Endothelial cell of umbilical vein (primary cell): ENCODE results near the gene MANF. TPM values are rescaled to one million over a fixed set of nuclear protein-coding genes. Genes with fewer than 3 reads are reported as not detected.

Source experiments
- BruUV-seq: library from RNA; stranded (reverse); fragments of 400-500 nt; replicated peaks from 2 replicates; lab custom pipeline; 2021; lab: Mats Ljungman, UMichigan
- CTCF ChIA-PET: fragments of 300-600, 350-600 bp; sonication (Branson Sonifier 250); formaldehyde crosslinking; loops from one replicate; lab custom pipeline; 2021; ENCODE audit warnings: antibody characterized with exemption, inconsistent platforms; lab: Charles Lee
- POLR2A ChIA-PET: fragments of 300-600, 350-600 bp; sonication (Branson Sonifier 250); formaldehyde crosslinking; loops from one replicate; lab custom pipeline; 2021; ENCODE audit warnings: antibody characterized with exemption, inconsistent platforms; lab: Charles Lee
- DNase-seq: peaks from one replicate; pipeline ENCODE4 v3.0.0-alpha.2; 2011; ENCODE audit warnings: low read depth, low spot score
- FAIRE-seq: peaks from 2 replicates; lab custom pipeline; 2011; peaks lifted over from hg19 to GRCh38; lab: Jason Lieb, UNC
- H2AFZ ChIP-seq: 2 replicates; pipeline ENCODE4 v1.6.0; 2012; ENCODE audit warnings: low read depth, low read length, control low read depth, inconsistent platforms
- H3K27ac ChIP-seq: 2 replicates; pipeline ENCODE4 v1.5.1; 2011; ENCODE audit warnings: low read depth, mild to moderate bottlenecking, control low read depth, low read length, moderate library complexity; ENCODE audit not compliant: insufficient read depth
- H3K27me3 ChIP-seq, 2 experiments: 2 replicates each; pipeline versions ENCODE4 v1.6.0 to v1.6.1; 2011; ENCODE audit warnings: low read length in 2 of 2, mixed read lengths in 1 of 2; ENCODE audit not compliant: control insufficient read depth in 2 of 2, insufficient read depth in 2 of 2
- H3K36me3 ChIP-seq, 2 experiments: 2 replicates in 1 of 2; 3 replicates in 1 of 2; pipeline ENCODE4 v1.5.1; 2011; ENCODE audit warnings: low read length in 2 of 2, mild to moderate bottlenecking in 1 of 2, moderate library complexity in 1 of 2; ENCODE audit not compliant: control insufficient read depth in 2 of 2, insufficient read depth in 2 of 2; ENCODE audit errors: extremely low read depth in 1 of 2
- H3K4me1 ChIP-seq: 3 replicates; pipeline ENCODE4 v1.5.1; 2011; ENCODE audit warnings: mild to moderate bottlenecking, low read length; ENCODE audit not compliant: control insufficient read depth, insufficient read depth; ENCODE audit errors: extremely low read depth
- H3K4me2 ChIP-seq: 2 replicates; pipeline ENCODE4 v1.6.1; 2011; ENCODE audit warnings: low read length, control low read depth, mixed read lengths; ENCODE audit not compliant: insufficient read depth
- H3K4me3 ChIP-seq, 3 experiments: fragments of 200-600 bp in 1 of 3; sonication (generic), shearing (Covaris generic) in 1 of 3; replicated peaks in 1 of 3; 2 replicates each; pipeline ENCODE4 v1.5.1; 2011 to 2016; ENCODE audit warnings: control low read depth in 3 of 3, low read length in 3 of 3, mild to moderate bottlenecking in 2 of 3, inconsistent platforms in 1 of 3, low read depth in 1 of 3, moderate library complexity in 1 of 3; ENCODE audit not compliant: insufficient read depth in 1 of 3
- H3K79me2 ChIP-seq: 2 replicates; pipeline ENCODE4 v1.6.0; 2012; ENCODE audit warnings: low read length, inconsistent platforms; ENCODE audit not compliant: control insufficient read depth, insufficient read depth
- H3K9ac ChIP-seq: replicated peaks from 2 replicates; pipeline ENCODE3; 2011; ENCODE audit warnings: low read length, control low read depth; ENCODE audit not compliant: insufficient read depth; ENCODE audit errors: extremely low read depth
- H3K9me1 ChIP-seq: replicated peaks from 3 replicates; pipeline ENCODE4 v1.6.0; 2011; ENCODE audit warnings: mild to moderate bottlenecking, low read length; ENCODE audit not compliant: control insufficient read depth, insufficient read depth; ENCODE audit errors: extremely low read depth
- H3K9me3 ChIP-seq: replicated peaks from 2 replicates; pipeline ENCODE4 v1.5.1; 2012; ENCODE audit warnings: low read length, inconsistent platforms; ENCODE audit not compliant: control insufficient read depth, insufficient read depth
- H4K20me1 ChIP-seq: replicated peaks from 2 replicates; pipeline ENCODE3; 2011; ENCODE audit warnings: mild to moderate bottlenecking, low read length; ENCODE audit not compliant: control insufficient read depth, insufficient read depth; ENCODE audit errors: extremely low read depth
- EZH2 ChIP-seq: IDR thresholded peaks from 2 replicates; pipeline ENCODE4 v1.6.1; 2012; ENCODE audit warnings: borderline replicate concordance, low read depth, mild to moderate bottlenecking, moderate library complexity, low read length, inconsistent platforms; ENCODE audit not compliant: severe bottlenecking
- FOS ChIP-seq: IDR thresholded peaks from 2 replicates; pipeline ENCODE4 v1.6.1; 2011; ENCODE audit warnings: mild to moderate bottlenecking, low read length, moderate library complexity, borderline replicate concordance; ENCODE audit not compliant: insufficient read depth
- GATA2 ChIP-seq: IDR thresholded peaks from 2 replicates; pipeline ENCODE4 v1.7.0; 2011; ENCODE audit warnings: low read depth, mild to moderate bottlenecking, moderate library complexity, mixed read lengths, low read length; ENCODE audit not compliant: insufficient read length, insufficient read depth
- JUN ChIP-seq: IDR thresholded peaks from 2 replicates; pipeline ENCODE4 v1.6.1; 2011; ENCODE audit warnings: borderline replicate concordance, low read depth; ENCODE audit not compliant: insufficient read length, insufficient read depth
- MYC ChIP-seq: IDR thresholded peaks from one replicate; pipeline ENCODE4 v1.6.1; 2011; ENCODE audit warnings: mild to moderate bottlenecking, low read depth, low read length
- POLR2A ChIP-seq: IDR thresholded peaks from 2 replicates; pipeline ENCODE4 v1.6.1; 2012; ENCODE audit warnings: low read depth, mild to moderate bottlenecking, control low read depth, low read length
- POLR2AphosphoS5 ChIP-seq: IDR thresholded peaks from 2 replicates; pipeline ENCODE4 v1.6.1; 2012; ENCODE audit warnings: low read depth, mild to moderate bottlenecking, control low read depth, low read length, moderate library complexity; ENCODE audit not compliant: insufficient read depth
- dilution Hi-C: fragments of 300-500 bp; cut with MboI; formaldehyde crosslinking; loops from one replicate; pipeline ENCODE4 v1.15.0; 2019; ENCODE audit warnings: low sequenced_read_pairs; ENCODE audit not compliant: extremely low pct_ligation_motif_present
- intact Hi-C: fragments of 100-400 bp; cut with micrococcal nuclease; formaldehyde crosslinking; loops from one replicate; pipeline ENCODE4 v1.10.0; 2022
- polyA plus RNA-seq, 4 experiments: library from polyadenylated mRNA; depleted of rRNA in 3 of 4; stranded (reverse) in 3 of 4; unstranded in 1 of 4; fragments of >200 nt; gene quantifications; 2 replicates each; pipeline versions ENCODE4 v1.2.1 to v1.2.3, GENCODE V29; 2011 to 2012; ENCODE audit warnings: missing spikeins in 1 of 4
- total RNA-seq: library from RNA; stranded (reverse); gene quantifications from 2 replicates; pipeline ENCODE4 v1.2.3, GENCODE V29; 2021
- TF ChIP-seq, protein P1 (sequence below), 2 donors: IDR thresholded peaks; 1 replicate in 1 of 2; 2 replicates in 1 of 2; pipeline ENCODE4 v1.5.1; 2011; ENCODE audit warnings: low read length in 2 of 2, mild to moderate bottlenecking in 2 of 2, moderate library complexity in 2 of 2, control low read depth in 1 of 2, inconsistent platforms in 1 of 2, low read depth in 1 of 2; ENCODE audit not compliant: insufficient read depth in 1 of 2; ENCODE audit errors: extremely low read depth in 1 of 2
- TF ChIP-seq, protein P2 (sequence below): IDR thresholded peaks from 2 replicates; pipeline ENCODE4 v1.6.1; 2011; ENCODE audit not compliant: insufficient read depth, insufficient read length

MANF gene
- total and polyA plus RNA-seq, 2 donors (not counting 3 experiments of a cell fraction or from before 2014, with no cell fraction given) = 100 to 248 TPM

DNA sequence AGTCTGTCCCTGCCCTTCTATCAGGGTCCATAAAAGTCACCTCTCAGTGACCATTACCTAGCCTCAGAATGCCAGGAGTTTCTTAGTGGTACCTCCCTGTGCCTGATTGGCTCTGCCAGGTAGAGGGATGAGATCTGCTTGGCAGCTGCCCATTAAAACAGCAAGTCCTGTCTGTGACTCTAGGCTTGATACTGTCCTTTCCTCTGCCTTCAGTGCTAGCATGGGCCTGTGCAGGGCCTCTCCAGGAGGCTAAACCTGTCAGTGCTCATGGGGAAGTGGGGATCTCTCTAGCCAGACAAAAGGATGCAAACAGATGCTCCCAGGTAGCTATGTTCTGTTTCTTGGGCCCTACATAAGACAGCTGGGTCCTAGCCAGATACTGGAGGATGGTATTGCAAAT lies 10.0 kb upstream of the MANF start:
- H3K4me3 ChIP-seq = no peak overlapping the region
- dilution Hi-C loops = no loop called here
- H3K27ac ChIP-seq = no peak overlapping the region
- H3K9me3 ChIP-seq = no peaks in the 10 kb centered on the region
- DNase-seq (no peak), FAIRE-seq (no peak)
- BruUV-seq = no TSS peak
- intact Hi-C loops = no loop called here
- H2AFZ ChIP-seq = no peak overlapping the region
- H3K36me3 ChIP-seq = no peaks in the 10 kb centered on the region
- H3K79me2 ChIP-seq = no peaks in the 10 kb centered on the region
- H3K9me1 ChIP-seq = no peaks in the 10 kb centered on the region
- no peaks in the 10 kb centered on the region for H3K4me1 ChIP-seq
- ChIA-PET POLR2A (no interaction called here), CTCF (interaction anchor here (1.1 to 1.4 kb wide), 2 partner anchors 275 to 403 kb away, joined by 5 to 6 read pairs; no protein-coding TSS in a partner anchor)
- no peak overlapping the region for H3K9ac ChIP-seq
- TF ChIP-seq, protein P1, sequence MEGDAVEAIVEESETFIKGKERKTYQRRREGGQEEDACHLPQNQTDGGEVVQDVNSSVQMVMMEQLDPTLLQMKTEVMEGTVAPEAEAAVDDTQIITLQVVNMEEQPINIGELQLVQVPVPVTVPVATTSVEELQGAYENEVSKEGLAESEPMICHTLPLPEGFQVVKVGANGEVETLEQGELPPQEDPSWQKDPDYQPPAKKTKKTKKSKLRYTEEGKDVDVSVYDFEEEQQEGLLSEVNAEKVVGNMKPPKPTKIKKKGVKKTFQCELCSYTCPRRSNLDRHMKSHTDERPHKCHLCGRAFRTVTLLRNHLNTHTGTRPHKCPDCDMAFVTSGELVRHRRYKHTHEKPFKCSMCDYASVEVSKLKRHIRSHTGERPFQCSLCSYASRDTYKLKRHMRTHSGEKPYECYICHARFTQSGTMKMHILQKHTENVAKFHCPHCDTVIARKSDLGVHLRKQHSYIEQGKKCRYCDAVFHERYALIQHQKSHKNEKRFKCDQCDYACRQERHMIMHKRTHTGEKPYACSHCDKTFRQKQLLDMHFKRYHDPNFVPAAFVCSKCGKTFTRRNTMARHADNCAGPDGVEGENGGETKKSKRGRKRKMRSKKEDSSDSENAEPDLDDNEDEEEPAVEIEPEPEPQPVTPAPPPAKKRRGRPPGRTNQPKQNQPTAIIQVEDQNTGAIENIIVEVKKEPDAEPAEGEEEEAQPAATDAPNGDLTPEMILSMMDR (IDR thresholded peaks at IDR 0.05; ENCODE audit: extremely low read depth in 1 of 2, insufficient read depth in 1 of 2, low read depth in 1 of 2, low read length in 2 of 2) = no peak
- TF ChIP-seq GATA2 (no peak), EZH2 (no peak), POLR2AphosphoS5 (no peak), JUN (no peak), POLR2A (no peak), MYC (no peak), FOS (no peak)
- TF ChIP-seq, protein P2, sequence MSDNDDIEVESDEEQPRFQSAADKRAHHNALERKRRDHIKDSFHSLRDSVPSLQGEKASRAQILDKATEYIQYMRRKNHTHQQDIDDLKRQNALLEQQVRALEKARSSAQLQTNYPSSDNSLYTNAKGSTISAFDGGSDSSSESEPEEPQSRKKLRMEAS = no peak
- H3K27me3 ChIP-seq = no peaks in the 10 kb centered on the region
- H4K20me1 ChIP-seq = no peaks in the 10 kb centered on the region
- H3K4me2 ChIP-seq = no peak overlapping the region
